Measurements from ENCODE around the gene MAN1C1.
"Not testable (repeated sequence)": the region's sequence is repeated elsewhere in the genome, so short reads cannot be mapped to it uniquely, and the experiment has no call there.

MAN1C1 gene

DNA sequence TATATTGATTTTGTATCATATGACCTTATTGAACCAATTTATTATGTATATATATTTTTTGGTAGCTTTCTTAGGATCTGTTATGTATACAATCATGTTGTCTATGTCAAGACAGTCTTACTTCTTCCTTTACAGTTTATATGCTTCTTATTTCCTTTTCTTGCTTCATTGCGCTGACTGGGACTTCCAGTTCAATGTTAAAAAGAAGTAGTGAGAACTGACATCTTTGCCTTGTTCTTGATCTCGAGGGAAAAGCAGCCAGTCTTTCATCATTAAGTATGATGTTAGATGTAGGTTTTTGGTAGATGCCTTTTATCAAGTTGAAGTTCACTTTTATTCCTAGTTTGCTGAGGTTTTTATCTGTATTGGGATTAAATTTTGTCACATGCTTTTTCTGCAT is 17.5 kb downstream of the MAN1C1 start:
- no peak for DNase-seq (ENCODE audit: extremely low read depth, insufficient read length)
- Histone ChIP-seq H3K27me3 (replicated peaks; ENCODE audit: control insufficient read depth, insufficient read depth, low read length) (no peaks in the 10 kb centered on the region), H3K4me3 (replicated peaks; ENCODE audit: low read depth, low read length) (no peak overlapping the region), H3K36me3 (ENCODE audit: control insufficient read depth, insufficient read depth, low read length) (no peaks in the 10 kb centered on the region)
- TF ChIP-seq, protein P1, sequence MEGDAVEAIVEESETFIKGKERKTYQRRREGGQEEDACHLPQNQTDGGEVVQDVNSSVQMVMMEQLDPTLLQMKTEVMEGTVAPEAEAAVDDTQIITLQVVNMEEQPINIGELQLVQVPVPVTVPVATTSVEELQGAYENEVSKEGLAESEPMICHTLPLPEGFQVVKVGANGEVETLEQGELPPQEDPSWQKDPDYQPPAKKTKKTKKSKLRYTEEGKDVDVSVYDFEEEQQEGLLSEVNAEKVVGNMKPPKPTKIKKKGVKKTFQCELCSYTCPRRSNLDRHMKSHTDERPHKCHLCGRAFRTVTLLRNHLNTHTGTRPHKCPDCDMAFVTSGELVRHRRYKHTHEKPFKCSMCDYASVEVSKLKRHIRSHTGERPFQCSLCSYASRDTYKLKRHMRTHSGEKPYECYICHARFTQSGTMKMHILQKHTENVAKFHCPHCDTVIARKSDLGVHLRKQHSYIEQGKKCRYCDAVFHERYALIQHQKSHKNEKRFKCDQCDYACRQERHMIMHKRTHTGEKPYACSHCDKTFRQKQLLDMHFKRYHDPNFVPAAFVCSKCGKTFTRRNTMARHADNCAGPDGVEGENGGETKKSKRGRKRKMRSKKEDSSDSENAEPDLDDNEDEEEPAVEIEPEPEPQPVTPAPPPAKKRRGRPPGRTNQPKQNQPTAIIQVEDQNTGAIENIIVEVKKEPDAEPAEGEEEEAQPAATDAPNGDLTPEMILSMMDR (IDR thresholded peaks at IDR 0.05; ENCODE audit: insufficient read depth, low read length, poor library complexity, severe bottlenecking): no peak

DNA sequence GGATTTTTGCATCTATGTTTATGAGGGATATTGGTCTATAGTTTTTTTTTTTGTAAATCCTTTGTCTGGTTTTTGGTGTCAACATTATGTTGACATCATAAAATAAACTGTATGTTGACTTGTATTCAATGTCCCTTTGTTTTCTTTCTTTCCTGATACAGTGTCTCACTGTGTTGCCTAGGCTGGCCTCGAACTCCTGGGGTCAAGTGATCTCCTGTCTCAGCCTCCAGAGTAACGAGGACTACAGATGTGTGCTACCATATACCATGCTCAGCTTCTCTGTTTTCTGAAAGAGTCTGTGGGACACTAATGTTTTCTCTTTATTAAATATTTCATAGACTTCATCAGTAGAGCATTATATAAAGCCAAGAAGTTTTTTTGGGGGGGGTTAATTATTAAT is 18.3 kb downstream of the MAN1C1 start:
- Histone ChIP-seq H3K36me3 (ENCODE audit: control insufficient read depth, insufficient read depth, low read length) (no peaks in the 10 kb centered on the region), H3K27me3 (replicated peaks; ENCODE audit: control insufficient read depth, insufficient read depth, low read length) (no peaks in the 10 kb centered on the region), H3K4me3 (replicated peaks; ENCODE audit: low read depth, low read length) (no peak overlapping the region)
- no peak for DNase-seq (ENCODE audit: extremely low read depth, insufficient read length)
- TF ChIP-seq, protein P1 (IDR thresholded peaks at IDR 0.05; ENCODE audit: insufficient read depth, low read length, poor library complexity, severe bottlenecking): no peak

DNA sequence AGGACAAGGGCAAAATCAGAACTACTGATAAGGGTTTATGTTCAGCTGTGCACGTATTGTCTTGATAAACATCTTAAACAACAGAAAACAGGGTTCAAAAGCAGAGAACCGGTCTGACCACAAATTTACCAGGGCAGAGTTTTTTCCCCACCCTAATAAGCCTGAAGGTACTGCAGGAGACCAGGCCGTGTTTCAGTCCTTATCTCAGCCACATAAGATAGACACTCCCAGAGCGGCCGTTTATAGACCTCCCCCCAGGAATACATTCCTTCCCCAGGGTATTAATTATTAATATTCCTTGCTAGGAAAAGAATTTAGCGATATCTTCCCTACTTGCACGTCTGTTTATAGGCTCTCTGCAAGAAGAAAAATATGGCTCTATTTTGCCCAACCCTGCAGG is 19.6 kb downstream of the MAN1C1 start:
- not testable (repeated sequence) for DNase-seq (ENCODE audit: extremely low read depth, insufficient read length); H3K4me3 ChIP-seq (replicated peaks; ENCODE audit: low read depth, low read length); H3K36me3 ChIP-seq (ENCODE audit: control insufficient read depth, insufficient read depth, low read length); H3K27me3 ChIP-seq (replicated peaks; ENCODE audit: control insufficient read depth, insufficient read depth, low read length)

DNA sequence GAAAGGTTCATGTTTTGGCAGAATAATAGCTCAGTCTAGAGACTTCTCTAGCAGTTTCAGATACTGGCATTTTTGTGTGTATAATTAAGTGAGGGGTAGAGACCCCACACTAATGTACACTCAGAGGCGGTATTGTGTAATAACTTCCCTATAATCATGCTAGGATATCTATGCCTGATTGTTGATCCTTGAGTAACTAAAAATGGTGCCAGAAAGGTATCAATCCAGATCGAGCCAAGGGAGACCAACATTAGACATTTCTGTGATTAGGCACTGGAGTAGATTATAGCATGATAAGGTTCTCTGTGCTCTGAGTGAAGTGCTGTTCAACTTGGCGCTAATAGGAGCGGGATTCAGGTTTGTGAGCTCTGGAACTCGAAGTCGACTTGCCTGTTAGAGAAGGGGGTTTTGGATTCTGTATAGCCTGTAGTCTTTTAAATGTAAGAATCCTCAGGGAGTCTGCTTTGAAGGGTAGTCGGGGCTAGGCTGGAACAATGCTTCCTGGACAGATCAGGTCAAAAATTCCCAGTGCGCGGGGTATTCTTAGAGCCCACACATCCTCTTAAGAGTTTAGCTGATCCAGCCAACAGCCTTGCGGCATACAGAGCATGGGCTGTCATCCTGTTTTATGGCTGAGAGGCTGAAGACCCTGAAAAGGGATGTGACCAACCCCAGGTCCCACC is 24.2 kb downstream of the MAN1C1 start:
- no peak for DNase-seq (ENCODE audit: extremely low read depth, insufficient read length)
- H3K4me3 ChIP-seq (replicated peaks; ENCODE audit: low read depth, low read length): no peak overlapping the region
- TF ChIP-seq, protein P1 (IDR thresholded peaks at IDR 0.05; ENCODE audit: insufficient read depth, low read length, poor library complexity, severe bottlenecking): no peak
- H3K36me3 ChIP-seq (ENCODE audit: control insufficient read depth, insufficient read depth, low read length): no peaks in the 10 kb centered on the region
- peaks cover 1% of the 10 kb centered on the region for H3K27me3 ChIP-seq (replicated peaks; ENCODE audit: control insufficient read depth, insufficient read depth, low read length)

DNA sequence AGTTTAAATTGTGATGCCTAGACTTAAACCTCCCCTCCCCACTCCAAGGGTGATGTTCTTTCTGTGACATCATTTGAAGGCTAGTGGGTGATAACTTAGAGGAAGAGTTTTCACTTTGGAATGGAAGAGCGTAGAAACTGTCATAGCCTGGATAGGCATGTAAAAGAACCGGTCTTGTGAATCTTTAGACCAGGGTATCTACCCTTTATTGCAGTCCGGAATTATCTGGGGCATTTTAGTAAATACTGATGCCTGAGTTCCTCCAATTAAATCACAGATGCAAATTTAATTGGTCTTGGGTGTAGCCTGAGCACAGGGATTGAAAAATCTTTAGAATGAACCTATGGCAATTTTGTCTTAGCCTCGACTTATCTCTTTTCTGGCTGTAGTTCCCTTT is 24.7 kb downstream of the MAN1C1 start:
- TF ChIP-seq, protein P1 (IDR thresholded peaks at IDR 0.05; ENCODE audit: insufficient read depth, low read length, poor library complexity, severe bottlenecking): no peak
- DNase-seq (ENCODE audit: extremely low read depth, insufficient read length): no peak
- no peaks in the 10 kb centered on the region for H3K36me3 ChIP-seq (ENCODE audit: control insufficient read depth, insufficient read depth, low read length)
- no peak overlapping the region for H3K4me3 ChIP-seq (replicated peaks; ENCODE audit: low read depth, low read length)
- H3K27me3 ChIP-seq (replicated peaks; ENCODE audit: control insufficient read depth, insufficient read depth, low read length): peaks cover 1% of the 10 kb centered on the region

DNA sequence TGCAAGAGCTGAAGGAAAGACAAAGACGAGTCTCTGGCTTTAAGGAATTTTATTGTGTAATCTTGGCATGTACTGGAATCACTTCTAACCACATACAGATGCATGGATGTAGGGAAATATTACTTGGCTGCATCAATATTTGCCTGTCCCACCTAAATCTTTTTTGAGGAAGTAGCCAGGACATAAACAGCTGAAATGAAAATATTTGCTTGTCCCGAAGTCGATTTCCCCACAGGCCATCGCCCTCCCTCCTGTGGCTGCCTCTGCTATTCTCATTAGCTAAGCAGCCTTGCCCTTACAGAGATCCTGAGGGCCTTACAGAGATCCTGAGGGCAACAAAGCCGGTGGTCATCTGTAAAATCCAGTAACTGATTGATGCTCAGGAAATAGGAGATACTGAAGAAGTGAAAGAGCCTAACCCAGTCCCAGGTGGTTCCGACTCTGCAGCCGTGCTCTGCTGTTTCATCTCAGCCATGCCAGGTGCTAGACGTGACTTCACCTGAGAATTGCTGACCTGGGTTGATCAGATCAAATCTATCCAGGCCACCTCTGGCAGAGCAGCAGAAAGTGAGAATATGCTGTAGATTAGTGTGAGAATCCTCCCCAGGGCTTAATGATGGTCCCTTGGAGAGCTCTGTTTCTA is 25.5 kb downstream of the MAN1C1 start:
- Histone ChIP-seq H3K4me3 (replicated peaks; ENCODE audit: low read depth, low read length) (no peak overlapping the region), H3K27me3 (replicated peaks; ENCODE audit: control insufficient read depth, insufficient read depth, low read length) (peaks cover 5% of the 10 kb centered on the region), H3K36me3 (ENCODE audit: control insufficient read depth, insufficient read depth, low read length) (no peaks in the 10 kb centered on the region)
- TF ChIP-seq, protein P1 (IDR thresholded peaks at IDR 0.05; ENCODE audit: insufficient read depth, low read length, poor library complexity, severe bottlenecking): no peak
- no peak for DNase-seq (ENCODE audit: extremely low read depth, insufficient read length)

Data from GM06990 (cell line).